Activated T-helper 1 cell treated with anti-CD3 and anti-CD28 coated beads, Interleukin-2, amount 50 U/mL, for 16 hours (primary cell): ENCODE data around the gene MAGEB18.

Experiments used
- DNase-seq, 2 donors: peaks; one replicate each; pipeline ENCODE4 v3.0.0-alpha.2; 2020; ENCODE audit warnings: low read depth in 1 of 2, low spot score in 1 of 2

Gene MAGEB18

DNA sequence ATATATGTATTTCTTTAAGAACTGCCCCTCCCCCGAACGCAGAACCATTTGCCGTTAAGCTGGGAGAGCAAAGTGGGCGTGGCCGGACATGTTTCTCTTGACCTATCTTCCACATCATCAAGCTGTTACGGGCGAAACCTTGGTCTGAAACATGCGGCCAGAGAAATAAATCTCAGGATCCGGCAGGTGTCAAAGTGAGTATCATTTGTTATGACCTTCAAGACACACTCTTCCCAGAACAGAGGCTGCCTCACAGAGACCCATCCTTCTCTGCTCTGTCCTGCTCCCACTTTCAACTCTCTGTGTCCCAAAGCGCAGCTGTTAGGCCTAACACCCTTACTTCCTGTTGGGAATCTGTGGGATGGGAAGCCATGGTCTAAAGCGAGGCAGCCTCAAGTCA is at the start of gene MAGEB18:
TSS of gene MAGEB18 (plus strand) at position 70 of the 400 bp plus-strand sequence. CDS start 643 bp downstream, outside the sequence.
- DNase-seq: no peak

GRCh38 chrX:26100421-26100920 is 37.7 kb upstream of the MAGEB18 start:
- no peak for DNase-seq

- DNase-seq: no peak
Observed at GRCh38 chrX:26109142-26109541, 29.0 kb upstream of the MAGEB18 start.

GRCh38 chrX:26146024-26146423 is 7.9 kb downstream of the MAGEB18 start:
- no peak for DNase-seq

DNA sequence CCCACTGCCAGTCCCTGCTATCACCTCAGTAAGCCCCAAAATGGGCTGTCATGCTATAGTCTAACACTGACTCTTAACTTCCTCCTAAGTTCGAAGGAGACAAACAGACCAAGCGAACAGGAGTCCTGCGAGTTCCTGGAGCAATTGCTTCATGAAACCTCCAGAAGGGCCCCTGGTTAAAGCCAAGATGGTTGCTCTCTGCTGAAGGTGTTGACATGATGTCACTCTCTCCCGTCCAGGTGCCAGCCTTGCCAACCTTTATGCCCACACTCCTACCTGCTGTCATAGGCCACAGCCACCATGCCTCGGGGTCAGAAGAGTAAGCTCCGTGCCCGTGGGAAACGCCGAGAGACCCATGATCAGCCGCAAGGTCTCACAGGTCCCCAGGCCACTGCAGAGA is 22.2 kb downstream of the MAGEB18 start, which contains the start of gene MAGEB6B:
TSS of gene MAGEB6B (plus strand) at position 301 of the 400 bp plus-strand sequence. CDS start at position 301, 0 bp downstream.
- DNase-seq: no peak
